SK-N-SH (cell line): ENCODE data around the gene CADM1. TPM values are rescaled to one million over a fixed set of nuclear protein-coding genes. Genes with fewer than 3 reads are reported as not detected.
A peak's percentile ranks its signal among the peaks of the same experiment; 100 is the strongest.

Experiments
- CTCF ChIA-PET: fragments of 300-600, 350-600 bp; formaldehyde crosslinking; extraction: SDS; loops from one replicate; lab custom pipeline; 2021; lab: Yijun Ruan, JAX
- POLR2A ChIA-PET: fragments of 350-600 bp; sonication (Branson Sonifier 250); formaldehyde crosslinking; extraction: SDS; loops from one replicate; lab custom pipeline; 2020; ENCODE audit warnings: antibody characterized with exemption, inconsistent platforms; lab: Yijun Ruan, JAX
- DNase-seq: peaks from one replicate; pipeline ENCODE4 v3.0.0; 2012
- H2AFZ ChIP-seq: fragments of 200-600 bp; sonication (generic); 2 replicates; pipeline ENCODE4 v1.8.1; 2016; ENCODE audit warnings: antibody characterized with exemption, mild to moderate bottlenecking, low read depth
- H3F3A ChIP-seq: fragments of 200-600 bp; sonication (generic); replicated peaks from 2 replicates; pipeline ENCODE3; 2016; ENCODE audit warnings: antibody characterized with exemption, mild to moderate bottlenecking; ENCODE audit not compliant: insufficient read depth
- H3K27ac ChIP-seq, 2 experiments: fragments of 200-500 bp in 1 of 2; fragments of 200-600 bp in 1 of 2; sonication (Bioruptor generic) in 1 of 2; sonication (generic), shearing (Covaris generic) in 1 of 2; 2 replicates each; pipeline versions ENCODE4 v1.5.1 to v1.6.1; 2014 to 2016; ENCODE audit warnings: low read depth in 2 of 2, inconsistent platforms in 1 of 2, low read length in 1 of 2, mild to moderate bottlenecking in 1 of 2, mixed read lengths in 1 of 2
- H3K27me3 ChIP-seq: fragments of 200-600 bp; sonication (generic), shearing (Covaris generic); 2 replicates; pipeline ENCODE4 v1.6.1; 2016; ENCODE audit warnings: mixed run types; ENCODE audit not compliant: insufficient read depth
- H3K36me3 ChIP-seq, 2 experiments: fragments of 200-500 bp in 1 of 2; fragments of 200-600 bp in 1 of 2; sonication (Bioruptor generic) in 1 of 2; sonication (generic) in 1 of 2; replicated peaks in 1 of 2; 2 replicates each; pipeline versions ENCODE3 to v1.5.1; 2014 to 2016; ENCODE audit warnings: low read length in 1 of 2, mild to moderate bottlenecking in 1 of 2; ENCODE audit not compliant: insufficient read depth in 2 of 2, control insufficient read depth in 1 of 2
- H3K4me1 ChIP-seq, 2 experiments: fragments of 200-500 bp in 1 of 2; fragments of 200-600 bp in 1 of 2; sonication (Bioruptor generic) in 1 of 2; sonication (generic), shearing (Covaris generic) in 1 of 2; 2 replicates each; pipeline versions ENCODE4 v1.5.1 to v1.6.1; 2014 to 2016; ENCODE audit warnings: low read depth in 1 of 2, low read length in 1 of 2, mixed run types in 1 of 2; ENCODE audit not compliant: insufficient read depth in 2 of 2, control insufficient read depth in 1 of 2
- H3K4me2 ChIP-seq: fragments of 200-600 bp; sonication (generic), shearing (Covaris generic); 2 replicates; pipeline ENCODE4 v1.6.1; 2017; ENCODE audit warnings: mixed run types
- H3K4me3 ChIP-seq, 2 experiments: fragments of 200-500 bp in 1 of 2; fragments of 200-600 bp in 1 of 2; sonication (Bioruptor generic) in 1 of 2; sonication (generic), shearing (Covaris generic) in 1 of 2; 2 replicates each; pipeline versions ENCODE4 v1.5.1 to v1.8.1; 2014 to 2016; ENCODE audit warnings: low read depth in 2 of 2, inconsistent platforms in 1 of 2, low read length in 1 of 2, mild to moderate bottlenecking in 1 of 2, mixed read lengths in 1 of 2, moderate library complexity in 1 of 2
- H3K79me2 ChIP-seq: fragments of 200-600 bp; sonication (generic); 2 replicates; pipeline ENCODE4 v1.8.1; 2017; ENCODE audit warnings: mild to moderate bottlenecking; ENCODE audit not compliant: insufficient read depth
- H3K9ac ChIP-seq: fragments of 200-600 bp; sonication (generic); 2 replicates; pipeline ENCODE4 v1.6.1; 2017; ENCODE audit warnings: mixed run types
- H3K9me2 ChIP-seq: fragments of 200-600 bp; sonication (generic); 2 replicates; pipeline ENCODE4 v1.6.1; 2017; ENCODE audit warnings: mixed run types
- H3K9me3 ChIP-seq: fragments of 200-600 bp; sonication (generic); 2 replicates; pipeline ENCODE4 v1.6.1; 2017; ENCODE audit warnings: mixed run types, mild to moderate bottlenecking, moderate library complexity
- H4K20me1 ChIP-seq: fragments of 200-600 bp; sonication (generic); 2 replicates; pipeline ENCODE4 v1.6.1; 2017; ENCODE audit warnings: mild to moderate bottlenecking, mixed run types; ENCODE audit not compliant: insufficient read depth
- EP300 ChIP-seq, 2 experiments: IDR thresholded peaks; 2 replicates each; pipeline versions ENCODE4 v1.4.0 to v1.6.1; 2012; ENCODE audit warnings: borderline replicate concordance in 1 of 2, low read depth in 1 of 2, low read length in 1 of 2
- FOSL2 ChIP-seq: IDR thresholded peaks from 2 replicates; pipeline ENCODE4 v1.4.0; 2012; ENCODE audit warnings: low read depth, mild to moderate bottlenecking, moderate library complexity, borderline replicate concordance
- FOXJ3 ChIP-seq: sonication (generic); formaldehyde crosslinking; IDR thresholded peaks from 2 replicates; pipeline ENCODE4 v1.5.1; 2020; ENCODE audit warnings: mild to moderate bottlenecking, missing genetic modification reagents
- GABPA ChIP-seq: IDR thresholded peaks from 2 replicates; pipeline ENCODE4 v1.4.0; 2012; ENCODE audit warnings: low read depth, mild to moderate bottlenecking
- GATA2 ChIP-seq: sonication (generic); formaldehyde crosslinking; IDR thresholded peaks from 2 replicates; pipeline ENCODE4 v1.5.0; 2020; ENCODE audit warnings: mild to moderate bottlenecking, missing genetic modification reagents
- MEF2A ChIP-seq: IDR thresholded peaks from 2 replicates; pipeline ENCODE4 v1.4.0; 2012; ENCODE audit warnings: low read depth, borderline replicate concordance
- MXI1 ChIP-seq: IDR thresholded peaks from 2 replicates; pipeline ENCODE4 v1.6.1; 2012; ENCODE audit warnings: mild to moderate bottlenecking, low read depth, low read length, improper control_type of control experiment
- NRF1 ChIP-seq: IDR thresholded peaks from 2 replicates; pipeline ENCODE4 v1.6.1; 2012; ENCODE audit warnings: low read depth, mild to moderate bottlenecking, low read length
- POLR2AphosphoS5 ChIP-seq: IDR thresholded peaks from 2 replicates; pipeline ENCODE4 v1.6.1; 2012; ENCODE audit warnings: low read depth, low read length
- RCOR1 ChIP-seq: fragments of 150-350 bp; IDR thresholded peaks from 2 replicates; pipeline ENCODE4 v1.6.1; 2017; ENCODE audit warnings: antibody characterized with exemption, low read length
- RFX5 ChIP-seq: IDR thresholded peaks from 2 replicates; pipeline ENCODE4 v1.6.1; 2012; ENCODE audit warnings: mild to moderate bottlenecking, improper control_type of control experiment, low read length
- SMC3 ChIP-seq: IDR thresholded peaks from 2 replicates; pipeline ENCODE4 v1.6.1; 2012; ENCODE audit warnings: low read depth, low read length, improper control_type of control experiment
- TCF12 ChIP-seq: IDR thresholded peaks from 2 replicates; pipeline ENCODE4 v1.4.0; 2012
- TEAD4 ChIP-seq: IDR thresholded peaks from 2 replicates; pipeline ENCODE4 v1.4.0; 2012; ENCODE audit warnings: mild to moderate bottlenecking, borderline replicate concordance; ENCODE audit not compliant: insufficient read depth
- WGBS: methylation state at CpG from one replicate; pipeline ENCODE4 v1.1.6; 2017; ENCODE audit warnings: low lambda C conversion rate; 5-methylcytosine and 5-hydroxymethylcytosine counted together
- polyA plus RNA-seq, 3 experiments: library from polyadenylated mRNA; depleted of rRNA; stranded (reverse); fragments of >200 nt; gene quantifications; 2 replicates each; pipeline ENCODE4 v1.2.3, GENCODE V29; 2012
- TF ChIP-seq, protein P1 (sequence below): IDR thresholded peaks from 2 replicates; pipeline ENCODE4 v1.4.0; 2012; ENCODE audit warnings: low read depth, borderline replicate concordance

Gene CADM1
- polyA plus RNA-seq, 1 of the 3 experiments (the other 2 are of a cell fraction) = 7.9 TPM

DNA sequence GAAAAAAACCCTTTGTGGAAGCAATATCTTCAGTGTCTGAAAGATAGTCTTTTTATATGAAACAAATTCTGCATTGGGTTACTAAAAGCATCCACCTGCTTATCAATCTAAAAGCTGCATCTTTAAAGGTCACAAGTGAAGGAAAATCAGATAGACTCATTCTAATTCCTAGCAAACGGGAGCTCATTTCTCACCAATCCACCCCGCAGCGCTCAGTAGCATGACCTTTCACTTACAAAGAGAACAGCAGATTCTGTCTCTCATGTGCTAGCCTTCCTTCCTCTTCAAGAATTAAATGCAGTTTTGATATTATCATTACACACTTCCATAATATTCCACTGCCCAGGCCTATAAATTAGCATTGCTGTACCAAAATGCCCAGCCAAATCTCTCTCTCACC, 212.9 kb downstream of the CADM1 start:
- Histone ChIP-seq H3K27ac (peak overlapping the region in 1 of 2 experiments; percentile 95; a peak in 2 of 4 replicates), H3K36me3 (no peaks in the 10 kb centered on the region), H3K4me3 (no peak overlapping the region), H4K20me1 (no peaks in the 10 kb centered on the region), H3K27me3 (no peaks in the 10 kb centered on the region), H3K79me2 (no peaks in the 10 kb centered on the region), H3K9ac (no peak overlapping the region), H3K4me1 (peaks cover 5 to 48% of the 10 kb centered on the region in 2 experiments; a peak in 3 of 4 replicates), H3K9me2 (no peaks in the 10 kb centered on the region), H3F3A (no peaks in the 10 kb centered on the region), H3K9me3 (no peaks in the 10 kb centered on the region), H3K4me2 (no peak overlapping the region), H2AFZ (no peak overlapping the region)
- POLR2A ChIA-PET = interaction anchor here (0.7 to 1.5 kb wide), 2 partner anchors 14 to 22 kb away, joined by 4 read pairs; no protein-coding TSS in a partner anchor
- WGBS = 34% methylated on average over 3 of the region's 3 CpGs
- TF ChIP-seq RCOR1 (0 out of 2 replicates have a peak, but pooled peaks have one; percentile 36), POLR2AphosphoS5 (no peak)
- CTCF ChIA-PET = interaction anchor here (1.0 to 3.0 kb wide), 7 partner anchors 9 to 517 kb away, joined by 3 to 13 read pairs (median 4); no protein-coding TSS in a partner anchor
- peak; percentile 42 for DNase-seq

DNA sequence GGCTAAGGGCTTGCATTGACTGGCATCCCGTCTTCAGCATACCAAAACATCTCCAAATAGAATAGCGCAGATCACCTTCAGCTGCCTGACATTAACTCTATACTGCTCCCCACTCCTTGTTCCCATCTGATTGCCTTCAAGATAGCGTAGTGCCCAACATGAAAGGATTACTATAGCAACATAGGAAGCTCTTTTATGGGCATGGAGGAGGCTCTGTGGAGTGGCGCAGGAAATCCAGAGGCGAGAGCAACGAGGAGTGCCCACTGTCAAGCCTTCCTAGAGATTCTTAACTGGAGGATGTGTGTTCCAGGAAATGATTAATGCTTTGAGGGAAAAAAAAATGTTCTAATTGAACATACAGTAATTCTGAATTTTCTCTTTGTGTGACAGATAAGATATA, 213.3 kb downstream of the CADM1 start:
- no peak overlapping the region for H3K9ac ChIP-seq
- no peaks in the 10 kb centered on the region for H4K20me1 ChIP-seq
- H3K4me1 ChIP-seq = peaks cover 5 to 48% of the 10 kb centered on the region in 2 experiments; a peak in 3 of 4 replicates
- WGBS = 26% methylated on average over 6 of the region's 6 CpGs
- DNase-seq = peak; percentile 67
- H3K4me2 ChIP-seq = no peak overlapping the region
- H3K9me3 ChIP-seq = no peaks in the 10 kb centered on the region
- no peaks in the 10 kb centered on the region for H3K27me3 ChIP-seq
- H3K4me3 ChIP-seq = no peak overlapping the region
- CTCF ChIA-PET = interaction anchor here (0.7 to 3.0 kb wide), 7 partner anchors 9 to 177 kb away, joined by 3 to 13 read pairs (median 4); no protein-coding TSS in a partner anchor
- H3K79me2 ChIP-seq = no peaks in the 10 kb centered on the region
- no peaks in the 10 kb centered on the region for H3K36me3 ChIP-seq
- POLR2A ChIA-PET = interaction anchor here (1.3 to 1.5 kb wide), 2 partner anchors 15 to 123 kb away, joined by 3 to 4 read pairs; no protein-coding TSS in a partner anchor
- no peak overlapping the region for H2AFZ ChIP-seq
- no peaks in the 10 kb centered on the region for H3K9me2 ChIP-seq
- H3K27ac ChIP-seq = peak overlapping the region in 1 of 2 experiments; percentile 95; a peak in 3 of 4 replicates
- H3F3A ChIP-seq = no peaks in the 10 kb centered on the region
- TF ChIP-seq NRF1 = peak; percentile 21; the same call in 1 of the 2 replicates
- peak; percentile 68; the same call in 1 of the 2 replicates for TF ChIP-seq MXI1
- peak; percentile 69 for TF ChIP-seq GATA2 (CRISPR knock-in tag)
- TF ChIP-seq SMC3 = no peak
- TF ChIP-seq, protein P1, sequence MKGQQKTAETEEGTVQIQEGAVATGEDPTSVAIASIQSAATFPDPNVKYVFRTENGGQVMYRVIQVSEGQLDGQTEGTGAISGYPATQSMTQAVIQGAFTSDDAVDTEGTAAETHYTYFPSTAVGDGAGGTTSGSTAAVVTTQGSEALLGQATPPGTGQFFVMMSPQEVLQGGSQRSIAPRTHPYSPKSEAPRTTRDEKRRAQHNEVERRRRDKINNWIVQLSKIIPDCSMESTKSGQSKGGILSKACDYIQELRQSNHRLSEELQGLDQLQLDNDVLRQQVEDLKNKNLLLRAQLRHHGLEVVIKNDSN = no peak

DNA sequence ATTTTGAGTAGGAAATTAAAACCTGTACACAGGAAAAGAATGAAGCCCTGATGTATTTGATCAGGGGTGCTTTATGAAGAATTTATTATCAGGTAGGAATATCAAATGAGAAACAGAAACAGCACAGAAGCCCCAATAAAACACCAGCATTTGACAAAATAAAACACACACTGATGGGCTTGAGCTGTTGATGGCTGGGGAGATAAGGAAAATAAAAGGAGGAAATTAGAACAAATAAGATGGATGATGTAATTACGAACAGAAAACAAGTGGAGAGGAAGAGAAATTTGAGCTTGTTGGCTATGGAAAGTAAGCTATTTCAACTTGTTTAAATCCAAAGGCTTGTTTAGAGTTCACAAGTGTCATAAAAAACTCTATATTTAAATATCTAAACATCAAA, 213.7 kb downstream of the CADM1 start:
- Histone ChIP-seq H3K9me2 (no peaks in the 10 kb centered on the region), H3K4me3 (no peak overlapping the region), H2AFZ (no peak overlapping the region), H3F3A (no peaks in the 10 kb centered on the region), H3K27ac (peak overlapping the region; percentile 13 to 95; a peak in 3 of 4 replicates), H3K4me2 (no peak overlapping the region), H3K9ac (no peak overlapping the region), H3K36me3 (no peaks in the 10 kb centered on the region), H3K27me3 (no peaks in the 10 kb centered on the region), H3K4me1 (peaks cover 5 to 50% of the 10 kb centered on the region in 2 experiments; a peak in 3 of 4 replicates), H4K20me1 (no peaks in the 10 kb centered on the region), H3K79me2 (no peaks in the 10 kb centered on the region), H3K9me3 (no peaks in the 10 kb centered on the region)
- WGBS = 48% methylated on average over 1 of the region's 1 CpG
- ChIA-PET POLR2A (interaction anchor here (1.3 to 1.5 kb wide), 2 partner anchors 15 to 122 kb away, joined by 3 to 4 read pairs; no protein-coding TSS in a partner anchor), CTCF (interaction anchor here (0.7 to 3.0 kb wide), 7 partner anchors 8 to 177 kb away, joined by 3 to 13 read pairs (median 4); no protein-coding TSS in a partner anchor)
- DNase-seq = peak; percentile 25
- TF ChIP-seq MEF2A (no peak), RFX5 (no peak), TEAD4 (no peak), MXI1 (no peak), GABPA (no peak), GATA2 (CRISPR knock-in tag) (peak; percentile 63), FOSL2 (no peak), SMC3 (no peak), EP300 (IDR thresholded peaks at IDR 0.05; ENCODE audit: borderline replicate concordance in 1 of 2, low read depth in 1 of 2, low read length in 1 of 2) (peak in 1 of 2 experiments; percentile 75; a peak in 2 of 4 replicates), FOXJ3 (CRISPR knock-in tag) (no peak; the same call in 1 of the 2 replicates), TCF12 (peak; percentile 16; the same call in 1 of the 2 replicates)
